ENCODE measurements around the gene NMRAL1. TPM values are rescaled to one million over a fixed set of nuclear protein-coding genes. Genes with fewer than 3 reads are reported as not detected.

Gene NMRAL1
- 26.0 TPM for total RNA-seq
- long read RNA-seq, transcript NMRAL1-202 (6 exons, 1,233 nt) = major isoform, 8 of 21 reads
- long read RNA-seq, transcript NMRAL1-212 (6 exons, 1,240 nt) = minor isoform, 6 of 21 reads
- long read RNA-seq, partial matches to known transcripts = 4 of 21 reads
- long read RNA-seq, other reads (novel, unspliced or antisense) = 2 of 21 reads

GRCh38 chr16:4474192-4474961 lies at the start of gene NMRAL1:
Gene NMRAL1 (minus strand): TSS chr16:4474625. CDS start chr16:4474132, 493 bp downstream.
- intact Hi-C loops (cut with DNase I) = no loop called here
- DNase-seq (ENCODE audit: missing footprints) = peak; percentile 94
- peak; percentile 50 for ATAC-seq

GRCh38 chr16:4523686-4524085 lies 49.3 kb upstream of the NMRAL1 start:
- DNase-seq (ENCODE audit: missing footprints) (no peak), ATAC-seq (no peak)
- intact Hi-C loops (cut with DNase I) = no loop called here

DNA sequence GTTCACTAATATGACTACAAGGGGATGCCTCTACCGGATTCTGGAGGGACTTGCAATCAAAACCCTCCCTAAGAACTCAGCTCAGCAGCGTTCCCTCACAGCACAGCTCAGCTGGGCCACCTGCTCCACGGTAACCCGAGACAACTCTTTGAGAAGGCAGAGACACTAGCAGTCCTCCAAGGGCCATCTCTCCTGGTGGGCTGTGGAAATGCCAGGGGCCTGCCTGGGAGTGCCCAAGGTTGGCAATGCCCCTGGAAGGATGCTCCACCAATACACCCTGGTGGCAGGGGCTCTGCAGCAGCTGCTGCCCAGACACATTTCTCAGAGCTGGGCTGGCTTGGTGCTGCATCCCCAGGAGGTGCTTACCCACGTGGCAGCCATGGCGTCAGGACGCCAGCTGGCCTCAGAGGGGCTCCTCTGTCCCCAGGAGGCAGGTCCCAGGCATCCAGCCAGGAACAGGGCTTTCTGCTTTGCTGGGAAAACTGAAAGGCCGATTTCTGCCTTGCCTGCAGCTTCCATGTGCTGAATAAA lies 47.7 kb upstream of the NMRAL1 start:
- DNase-seq (ENCODE audit: missing footprints) (no peak), ATAC-seq (peak; percentile 47)
- intact Hi-C loops (cut with DNase I) = no loop called here

- intact Hi-C loops (cut with DNase I) = no loop called here
- DNase-seq (ENCODE audit: missing footprints) (no peak), ATAC-seq (no peak)
Observed at GRCh38 chr16:4520913-4521312, 46.5 kb upstream of the NMRAL1 start.

DNA sequence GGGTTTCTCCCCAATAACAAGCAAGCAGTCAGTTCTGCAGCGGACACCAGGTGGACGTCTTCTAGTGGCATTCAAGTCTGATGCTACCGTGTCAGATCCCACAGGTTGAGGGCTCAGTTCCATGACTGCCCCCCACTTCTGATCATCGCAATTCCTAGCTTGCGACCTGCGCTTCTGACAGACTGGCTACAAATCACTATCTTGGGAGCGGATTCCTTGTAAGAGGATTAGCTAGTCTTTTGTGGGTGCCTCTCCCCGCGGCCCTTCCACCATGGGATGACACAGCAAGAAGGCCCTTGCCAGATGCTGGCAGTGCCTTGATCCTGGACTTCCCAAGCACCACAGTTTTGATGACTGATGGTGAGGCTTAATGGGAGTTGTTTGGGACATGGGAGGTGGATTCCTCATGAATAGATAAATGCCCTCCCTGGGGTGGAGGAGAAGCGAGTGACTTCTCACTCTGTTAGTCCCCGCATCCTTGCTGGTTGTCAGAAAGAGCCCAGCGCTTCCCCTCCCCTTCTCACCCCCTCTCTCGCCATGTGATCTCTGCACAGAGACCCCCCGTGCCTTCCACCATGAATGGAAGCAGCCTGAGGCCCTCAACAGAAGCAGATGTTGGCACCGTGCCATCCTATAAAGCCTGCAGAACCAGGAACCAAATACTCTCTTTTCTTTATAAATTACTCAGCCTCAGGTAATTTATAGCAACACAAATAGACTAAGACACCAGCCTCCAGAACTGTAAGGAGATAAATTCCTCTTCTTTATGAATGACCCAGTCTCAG lies 45.0 kb upstream of the NMRAL1 start:
- intact Hi-C loops (cut with DNase I) = loop anchor here (5.0 to 10.0 kb wide), 2 partner anchors 68 to 435 kb away; partner anchors contain the start of gene SEC14L5
- no peak for ATAC-seq
- no peak for DNase-seq (ENCODE audit: missing footprints)

GRCh38 chr16:4517812-4518680 lies 43.6 kb upstream of the NMRAL1 start:
- ATAC-seq (peak; percentile 21), DNase-seq (ENCODE audit: missing footprints) (no peak)
- intact Hi-C loops (cut with DNase I) = loop anchor here (5.0 to 10.0 kb wide), 2 partner anchors 69 to 437 kb away; partner anchors contain the start of gene SEC14L5

- ATAC-seq (no peak), DNase-seq (ENCODE audit: missing footprints) (no peak)
- intact Hi-C loops (cut with DNase I) = loop anchor here (5.0 to 10.0 kb wide), 2 partner anchors 72 to 439 kb away; partner anchors contain the start of gene SEC14L5
Observed at GRCh38 chr16:4515611-4516233, 41.3 kb upstream of the NMRAL1 start.

DNA sequence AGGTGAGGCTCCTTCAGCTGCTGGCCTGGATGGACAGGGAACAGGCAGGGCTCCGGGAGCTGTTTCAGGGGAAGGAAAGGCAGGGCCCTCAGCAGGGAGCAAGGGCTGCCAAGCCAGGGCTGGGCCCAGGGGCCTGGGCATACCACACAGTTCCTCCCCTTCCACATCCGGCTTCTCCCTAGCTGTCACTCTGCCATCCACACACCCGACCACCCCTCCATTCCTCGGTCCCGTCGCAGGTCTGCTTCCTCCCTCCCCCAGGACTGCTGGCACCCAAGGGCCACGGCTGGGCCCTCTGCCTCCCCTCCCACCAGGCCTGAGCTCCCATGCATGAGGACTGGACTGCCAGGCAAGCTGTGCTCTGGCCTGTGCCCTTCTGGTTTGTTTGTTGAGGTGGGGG lies 40.2 kb upstream of the NMRAL1 start:
- DNase-seq (ENCODE audit: missing footprints) (no peak), ATAC-seq (no peak)
- intact Hi-C loops (cut with DNase I) = loop anchor here (5.0 to 10.0 kb wide), 3 partner anchors 37 to 440 kb away; partner anchors contain the start of genes HMOX2 and SEC14L5

DNA sequence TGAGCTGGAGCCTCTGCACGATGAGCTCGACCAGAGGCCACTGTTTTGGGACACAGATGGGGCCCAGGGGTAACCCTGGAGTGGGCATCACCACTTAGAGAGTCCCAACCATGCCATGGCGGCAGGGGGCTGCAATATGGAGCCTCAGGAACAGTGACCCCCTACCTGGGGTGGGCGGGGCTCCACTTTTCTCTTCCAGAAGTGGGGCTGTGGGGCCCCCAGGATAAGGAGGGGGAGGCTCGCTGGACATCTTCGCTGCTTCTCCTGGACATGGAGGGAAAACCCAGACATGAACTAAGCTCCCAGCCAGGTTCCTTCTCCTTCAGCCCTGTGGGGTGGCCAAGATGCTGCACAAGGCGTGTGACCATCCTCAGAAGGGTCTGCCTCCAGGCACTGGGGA lies 39.5 kb upstream of the NMRAL1 start:
- intact Hi-C loops (cut with DNase I) = loop anchor here (5.0 to 10.0 kb wide), 2 partner anchors 37 to 441 kb away; partner anchors contain the start of genes HMOX2 and SEC14L5
- ATAC-seq (no peak), DNase-seq (ENCODE audit: missing footprints) (no peak)

GRCh38 chr16:4513086-4513860 lies 38.8 kb upstream of the NMRAL1 start:
- intact Hi-C loops (cut with DNase I) = loop anchor here (5.0 to 10.0 kb wide), 2 partner anchors 36 to 442 kb away; partner anchors contain the start of genes HMOX2 and SEC14L5
- DNase-seq (ENCODE audit: missing footprints) (no peak), ATAC-seq (peak; percentile 3)

DNA sequence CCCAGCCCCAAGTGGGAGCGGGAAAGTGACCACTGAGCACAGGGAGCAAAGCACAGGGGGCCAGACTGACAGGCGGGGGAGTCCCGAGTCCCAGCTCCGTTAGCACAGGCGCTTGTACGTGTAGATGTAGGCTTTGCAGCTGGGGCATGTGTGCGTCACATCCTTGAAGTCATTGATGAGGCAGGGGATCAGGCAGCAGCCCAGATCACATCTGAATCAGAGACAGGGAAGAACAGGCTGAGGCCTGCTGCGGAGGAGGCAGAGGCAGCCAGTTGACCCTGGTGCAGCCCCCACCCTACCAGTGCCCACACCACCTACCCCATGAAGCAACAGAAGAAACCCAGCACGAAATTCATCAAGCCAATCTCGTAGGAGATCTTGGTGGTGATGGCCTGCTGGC lies 38.0 kb upstream of the NMRAL1 start:
- DNase-seq (ENCODE audit: missing footprints) = no peak
- intact Hi-C loops (cut with DNase I) = loop anchor here (5.0 to 10.0 kb wide), 2 partner anchors 35 to 442 kb away; partner anchors contain the start of genes HMOX2 and SEC14L5
- ATAC-seq = no peak

DNA sequence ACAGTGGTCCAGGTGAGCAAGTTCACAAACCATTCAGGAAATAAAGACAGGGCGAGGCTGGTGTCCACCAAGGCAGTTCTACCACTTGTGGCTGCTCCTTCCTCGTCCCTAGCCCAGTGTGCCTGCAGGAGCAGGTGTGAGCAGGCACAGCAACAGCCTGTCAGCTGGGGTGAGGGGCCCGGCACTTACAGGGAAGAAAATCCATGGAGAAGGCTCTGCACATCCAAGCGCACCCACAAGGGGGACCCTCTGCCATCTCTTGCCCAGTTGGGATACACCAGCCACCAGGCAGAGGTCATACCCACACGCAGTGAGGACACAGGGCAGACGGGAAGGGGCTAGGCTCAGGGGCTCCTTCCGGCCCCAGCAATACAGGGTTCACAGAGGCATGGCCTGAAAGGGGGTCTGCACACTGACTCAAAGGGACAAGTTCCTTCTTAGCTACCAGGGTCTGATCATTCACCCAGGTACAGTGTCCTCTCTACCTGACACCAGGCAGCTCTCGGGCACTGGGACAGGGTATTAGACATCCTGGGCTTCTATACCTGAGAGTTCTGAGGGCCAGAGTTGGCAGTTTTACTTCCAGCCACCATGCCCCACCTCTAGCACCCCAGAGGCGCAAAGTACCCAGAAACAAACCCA lies 37.1 kb upstream of the NMRAL1 start:
- ATAC-seq (peak; percentile 64), DNase-seq (ENCODE audit: missing footprints) (no peak)
- intact Hi-C loops (cut with DNase I) = loop anchor here (5.0 to 10.0 kb wide), 2 partner anchors 34 to 443 kb away; partner anchors contain the start of genes HMOX2 and SEC14L5

- intact Hi-C loops (cut with DNase I) = loop anchor here (5.0 to 10.0 kb wide), 2 partner anchors 34 to 444 kb away; partner anchors contain the start of genes HMOX2 and SEC14L5
- peak; percentile 17 for ATAC-seq
- no peak for DNase-seq (ENCODE audit: missing footprints)
Observed at GRCh38 chr16:4510747-4511426, 36.5 kb upstream of the NMRAL1 start.

- no peak for DNase-seq (ENCODE audit: missing footprints)
- no peak for ATAC-seq
- intact Hi-C loops (cut with DNase I) = loop anchor here (5.0 to 10.0 kb wide), 2 partner anchors 33 to 445 kb away; partner anchors contain the start of genes HMOX2 and SEC14L5
Observed at GRCh38 chr16:4510131-4510530, 35.7 kb upstream of the NMRAL1 start.

GRCh38 chr16:4509420-4509819 lies 35.0 kb upstream of the NMRAL1 start:
- intact Hi-C loops (cut with DNase I) = no loop called here
- no peak for ATAC-seq

More at GRCh38 chr16:4509420-4509819, 35.0 kb upstream of the NMRAL1 start:
- DNase-seq (ENCODE audit: missing footprints) = no peak

All from Right ventricle myocardium inferior (tissue), 1 donor.